IMR-90 (cell line): ENCODE results near the gene TSTD2. TPM values are rescaled to one million over a fixed set of nuclear protein-coding genes. Genes with fewer than 3 reads are reported as not detected.
A peak's percentile ranks its signal among the peaks of the same experiment; 100 is the strongest.

Source experiments
- ATAC-seq: fragments of 200-7000 bp; cut with Tn5 transposase; 2 replicates; pipeline ENCODE4 v1.9.1; 2020; ENCODE audit warnings: low read depth, mild to moderate bottlenecking, moderate library complexity
- BruUV-seq: library from RNA; stranded (reverse); fragments of 400-500 nt; replicated peaks from 2 replicates; lab custom pipeline; 2021; lab: Mats Ljungman, UMichigan
- CTCF ChIA-PET: fragments of 300-600 bp; formaldehyde crosslinking; extraction: SDS; loops from one replicate; lab custom pipeline; 2021; ENCODE audit warnings: antibody characterized with exemption; lab: Yijun Ruan, JAX
- POLR2A ChIA-PET: fragments of 300-600 bp; sonication (Branson Sonifier 250); formaldehyde crosslinking; loops from one replicate; lab custom pipeline; 2022; ENCODE audit warnings: antibody characterized with exemption; ENCODE audit not compliant: unreplicated experiment; lab: Charles Lee
- DNase-seq: peaks from one replicate; pipeline ENCODE4 v3.0.0; 2013
- H2AFZ ChIP-seq: replicated peaks from 2 replicates; pipeline ENCODE3; 2013; ENCODE audit warnings: low read length, mild to moderate bottlenecking; ENCODE audit not compliant: poor library complexity
- H2AK5ac ChIP-seq: 2 replicates; pipeline ENCODE4 v1.6.1; 2013; ENCODE audit warnings: low read depth, low read length, inconsistent platforms
- H2AK9ac ChIP-seq: replicated peaks from 2 replicates; pipeline ENCODE3; 2013; ENCODE audit warnings: mild to moderate bottlenecking, low read depth, low read length, moderate library complexity; ENCODE audit not compliant: poor library complexity
- H2BK120ac ChIP-seq: 2 replicates; pipeline ENCODE4 v1.6.1; 2013; ENCODE audit warnings: low read depth, low read length, inconsistent platforms
- H2BK15ac ChIP-seq: 3 replicates; pipeline ENCODE4 v1.6.1; 2013; ENCODE audit warnings: low read depth, low read length, inconsistent platforms
- H2BK20ac ChIP-seq: 2 replicates; pipeline ENCODE4 v1.6.1; 2013; ENCODE audit warnings: low read depth, mild to moderate bottlenecking, inconsistent platforms, low read length, moderate library complexity
- H2BK5ac ChIP-seq: 2 replicates; pipeline ENCODE4 v1.6.1; 2013; ENCODE audit warnings: mild to moderate bottlenecking, low read depth, low read length, inconsistent platforms; ENCODE audit not compliant: poor library complexity, severe bottlenecking
- H3K14ac ChIP-seq: replicated peaks from 2 replicates; pipeline ENCODE4 v1.6.1; 2013; ENCODE audit warnings: low read depth, low read length, inconsistent platforms
- H3K18ac ChIP-seq: 2 replicates; pipeline ENCODE4 v1.6.1; 2013; ENCODE audit warnings: low read depth, low read length, control low read depth
- H3K23ac ChIP-seq: 2 replicates; pipeline ENCODE4 v1.6.1; 2013; ENCODE audit warnings: low read depth, low read length, inconsistent platforms
- H3K27ac ChIP-seq: 2 replicates; pipeline ENCODE4 v1.5.1; 2013; ENCODE audit warnings: mild to moderate bottlenecking, control low read depth, low read length; ENCODE audit not compliant: insufficient read depth
- H3K27me3 ChIP-seq: 2 replicates; pipeline ENCODE4 v1.6.1; 2013; ENCODE audit warnings: low read length; ENCODE audit not compliant: control insufficient read depth, insufficient read depth
- H3K36me3 ChIP-seq: 2 replicates; pipeline ENCODE4 v1.6.1; 2013; ENCODE audit warnings: low read length, mixed read lengths; ENCODE audit not compliant: control insufficient read depth, insufficient read depth
- H3K4ac ChIP-seq: 2 replicates; pipeline ENCODE4 v1.6.1; 2013; ENCODE audit warnings: low read depth, low read length, inconsistent platforms
- H3K4me1 ChIP-seq: 2 replicates; pipeline ENCODE4 v1.6.1; 2013; ENCODE audit warnings: low read length, mixed read lengths; ENCODE audit not compliant: control insufficient read depth, insufficient read depth
- H3K4me2 ChIP-seq: 2 replicates; pipeline ENCODE4 v1.6.1; 2013; ENCODE audit warnings: low read depth, mild to moderate bottlenecking, control low read depth, low read length, moderate library complexity
- H3K4me3 ChIP-seq: 2 replicates; pipeline ENCODE4 v1.5.1; 2013; ENCODE audit warnings: low read depth, mild to moderate bottlenecking, control low read depth, low read length, moderate library complexity; ENCODE audit not compliant: insufficient read depth
- H3K56ac ChIP-seq: 2 replicates; pipeline ENCODE4 v1.6.1; 2013; ENCODE audit warnings: low read length, inconsistent platforms; ENCODE audit not compliant: insufficient read depth; ENCODE audit errors: extremely low read depth
- H3K79me1 ChIP-seq, 2 experiments: 2 replicates each; pipeline ENCODE4 v1.6.1; 2013; ENCODE audit warnings: low read length in 2 of 2, inconsistent platforms in 1 of 2, low read depth in 1 of 2
- H3K9ac ChIP-seq: 2 replicates; pipeline ENCODE4 v1.6.1; 2013; ENCODE audit warnings: low read depth, low read length, control low read depth
- H3K9me1 ChIP-seq: 2 replicates; pipeline ENCODE4 v1.6.1; 2013; ENCODE audit warnings: low read length, inconsistent platforms; ENCODE audit not compliant: insufficient read depth
- H3K9me3 ChIP-seq: 2 replicates; pipeline ENCODE4 v1.6.1; 2013; ENCODE audit warnings: low read length; ENCODE audit not compliant: control insufficient read depth, insufficient read depth
- H4K20me1 ChIP-seq: 2 replicates; pipeline ENCODE4 v1.6.1; 2013; ENCODE audit warnings: low read length, inconsistent platforms; ENCODE audit not compliant: insufficient read depth
- H4K5ac ChIP-seq: 2 replicates; pipeline ENCODE4 v1.6.1; 2013; ENCODE audit warnings: mild to moderate bottlenecking, low read depth, low read length, control low read depth
- H4K8ac ChIP-seq, 2 experiments: 2 replicates each; pipeline ENCODE4 v1.6.1; 2013; ENCODE audit warnings: low read depth in 2 of 2, low read length in 2 of 2, control low read depth in 1 of 2, inconsistent platforms in 1 of 2
- H4K91ac ChIP-seq: 2 replicates; pipeline ENCODE4 v1.6.1; 2013; ENCODE audit warnings: low read depth, low read length, inconsistent platforms; ENCODE audit not compliant: insufficient read depth
- BHLHE40 ChIP-seq: fragments of 150-350 bp; IDR thresholded peaks from 2 replicates; pipeline ENCODE4 v1.6.1; 2016; ENCODE audit warnings: mild to moderate bottlenecking, low read depth, low read length
- CHD1 ChIP-seq: IDR thresholded peaks from 2 replicates; pipeline ENCODE4 v1.6.1; 2012; ENCODE audit warnings: low read depth, low read length, improper control_type of control experiment
- MAFK ChIP-seq: IDR thresholded peaks from 2 replicates; pipeline ENCODE4 v1.6.1; 2012; ENCODE audit warnings: low read depth, low read length, improper control_type of control experiment
- MAZ ChIP-seq: IDR thresholded peaks from 2 replicates; pipeline ENCODE4 v1.6.1; 2012; ENCODE audit warnings: low read depth, mild to moderate bottlenecking, low read length, improper control_type of control experiment, moderate library complexity, borderline replicate concordance
- MXI1 ChIP-seq: IDR thresholded peaks from 2 replicates; pipeline ENCODE4 v1.6.1; 2012; ENCODE audit warnings: low read depth, mild to moderate bottlenecking, low read length, moderate library complexity, borderline replicate concordance
- NFE2L2 ChIP-seq: fragments of 150-350 bp; IDR thresholded peaks from 2 replicates; pipeline ENCODE4 v1.6.1; 2016; ENCODE audit warnings: low read depth, mild to moderate bottlenecking, low read length
- POLR2A ChIP-seq: IDR thresholded peaks from 2 replicates; pipeline ENCODE4 v1.6.1; 2012; ENCODE audit warnings: mild to moderate bottlenecking, low read depth, low read length
- RAD21 ChIP-seq: IDR thresholded peaks from 2 replicates; pipeline ENCODE4 v1.6.1; 2012; ENCODE audit warnings: low read length, improper control_type of control experiment
- RFX5 ChIP-seq: IDR thresholded peaks from 2 replicates; pipeline ENCODE4 v1.8.0; 2012; ENCODE audit warnings: low read depth, mild to moderate bottlenecking, low read length, moderate library complexity
- SMC3 ChIP-seq: fragments of 150-350 bp; IDR thresholded peaks from 2 replicates; pipeline ENCODE4 v1.6.1; 2016; ENCODE audit warnings: low read depth, mild to moderate bottlenecking, antibody characterized with exemption, low read length, moderate library complexity
- USF2 ChIP-seq: fragments of 150-350 bp; IDR thresholded peaks from 2 replicates; pipeline ENCODE4 v1.6.1; 2017; ENCODE audit warnings: mild to moderate bottlenecking, antibody characterized with exemption, low read length, low read depth
- WGBS, 2 experiments: methylation state at CpG; one replicate each; pipeline versions ENCODE4 v1.1.5 to v1.1.7; 2013; ENCODE audit warnings: missing lambda C conversion rate in 2 of 2; ENCODE audit not compliant: insufficient read length in 1 of 2; ENCODE audit errors: extremely low coverage in 2 of 2; 5-methylcytosine and 5-hydroxymethylcytosine counted together
- dilution Hi-C: fragments of 300-500 bp; cut with HindIII; formaldehyde crosslinking; loops from one replicate; pipeline ENCODE4 v1.14.3; 2018; ENCODE audit warnings: low sequenced_read_pairs; ENCODE audit not compliant: unreplicated experiment
- in situ Hi-C: fragments of 300-500 bp; cut with MboI; formaldehyde crosslinking; loops from 3 replicates; pipeline ENCODE4 v1.14.3; 2019; ENCODE audit warnings: low sequenced_read_pairs, inconsistent platforms, mixed read lengths
- intact Hi-C: fragments of 100-400 bp; cut with micrococcal nuclease; formaldehyde crosslinking; loops from 2 replicates; pipeline ENCODE4 v1.10.0; 2022
- polyA plus RNA-seq, 3 experiments: library from polyadenylated mRNA; depleted of rRNA; stranded (reverse); fragments of >200 nt; gene quantifications; 2 replicates each; pipeline ENCODE4 v1.2.3, GENCODE V29; 2012; ENCODE audit warnings: low replicate concordance in 1 of 3
- total RNA-seq: library from RNA; depleted of rRNA; stranded (reverse); fragments of >200 nt; gene quantifications from 2 replicates; pipeline ENCODE4 v1.2.3, GENCODE V29; 2012
- TF ChIP-seq, protein P1 (sequence below): fragments of 150-350 bp; IDR thresholded peaks from 2 replicates; pipeline ENCODE4 v1.6.1; 2016; ENCODE audit warnings: low read depth, mild to moderate bottlenecking, low read length, moderate library complexity, borderline replicate concordance
- TF ChIP-seq, protein P2 (sequence below): conservative IDR thresholded peaks from 2 replicates; pipeline ENCODE4 v1.5.1; 2012; ENCODE audit warnings: mild to moderate bottlenecking, low read depth, low read length, improper control_type of control experiment

Gene TSTD2
- total and polyA plus RNA-seq, 2 of the 4 experiments (the other 2 are of a cell fraction) = 11.2 to 16.3 TPM

DNA sequence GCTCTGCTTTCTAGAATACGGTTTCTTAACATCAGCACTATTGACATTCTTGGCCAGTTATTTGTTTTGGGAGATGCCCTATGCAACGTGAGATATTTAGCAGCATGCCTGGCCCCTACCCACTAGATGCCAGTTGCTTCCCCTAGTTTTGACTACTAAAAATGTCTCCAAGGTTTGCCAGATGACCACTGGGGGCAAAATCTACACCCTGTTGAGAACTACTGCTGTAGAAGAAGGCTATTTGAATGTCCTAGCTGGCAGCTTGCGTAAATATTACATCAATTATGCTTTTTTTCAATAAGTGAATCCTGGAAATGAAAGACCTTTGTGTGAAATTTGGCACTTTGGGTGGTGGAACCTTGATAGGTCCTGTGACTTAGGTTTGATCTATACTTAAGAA is 5.5 kb upstream of the TSTD2 start:
- Histone ChIP-seq H3K9me3 (no peaks in the 10 kb centered on the region), H3K27me3 (no peaks in the 10 kb centered on the region), H3K9me1 (no peaks in the 10 kb centered on the region), H2BK120ac (no peak overlapping the region), H4K91ac (no peak overlapping the region), H3K79me1 (peaks cover 17 to 43% of the 10 kb centered on the region in 2 experiments), H3K4me2 (no peak overlapping the region), H3K9ac (no peak overlapping the region), H3K4ac (no peak overlapping the region), H4K20me1 (peaks cover 43% of the 10 kb centered on the region), H2AFZ (no peak overlapping the region), H2BK5ac (no peak overlapping the region), H3K27ac (no peak overlapping the region), H3K23ac (peak overlapping the region; percentile 13; the same call in 1 of the 2 replicates), H3K18ac (no peak overlapping the region), H3K4me1 (peaks cover 5% of the 10 kb centered on the region), H2BK20ac (no peak overlapping the region), H3K56ac (no peak overlapping the region), H4K5ac (no peak overlapping the region), H3K36me3 (peaks cover 5% of the 10 kb centered on the region; the same call in 1 of the 2 replicates), H3K14ac (no peak overlapping the region), H2AK9ac (no peak overlapping the region), H4K8ac (no peak overlapping the region), H2BK15ac (no peak overlapping the region), H2AK5ac (no peak overlapping the region), H3K4me3 (no peak overlapping the region)
- POLR2A ChIA-PET = no interaction called here
- DNase-seq (no peak), ATAC-seq (no peak)
- dilution Hi-C loops = no loop called here
- WGBS, 2 experiments = no CpG with 5 or more reads among the region's 3 CpGs
- CTCF ChIA-PET = interaction anchor here (0.8 kb wide), 1 partner anchor 22 kb away, joined by 3 read pairs; no protein-coding TSS in a partner anchor
- intact Hi-C loops = no loop called here
- in situ Hi-C loops = no loop called here
- no peak for TF ChIP-seq RAD21
- no peak for TF ChIP-seq BHLHE40
- no peak for TF ChIP-seq MAFK
- no peak for TF ChIP-seq USF2
- no peak for TF ChIP-seq CHD1
- TF ChIP-seq, protein P1, sequence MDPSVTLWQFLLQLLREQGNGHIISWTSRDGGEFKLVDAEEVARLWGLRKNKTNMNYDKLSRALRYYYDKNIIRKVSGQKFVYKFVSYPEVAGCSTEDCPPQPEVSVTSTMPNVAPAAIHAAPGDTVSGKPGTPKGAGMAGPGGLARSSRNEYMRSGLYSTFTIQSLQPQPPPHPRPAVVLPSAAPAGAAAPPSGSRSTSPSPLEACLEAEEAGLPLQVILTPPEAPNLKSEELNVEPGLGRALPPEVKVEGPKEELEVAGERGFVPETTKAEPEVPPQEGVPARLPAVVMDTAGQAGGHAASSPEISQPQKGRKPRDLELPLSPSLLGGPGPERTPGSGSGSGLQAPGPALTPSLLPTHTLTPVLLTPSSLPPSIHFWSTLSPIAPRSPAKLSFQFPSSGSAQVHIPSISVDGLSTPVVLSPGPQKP = no peak
- TF ChIP-seq MXI1 = no peak
- no peak for TF ChIP-seq RFX5
- no peak for TF ChIP-seq POLR2A
- TF ChIP-seq, protein P2, sequence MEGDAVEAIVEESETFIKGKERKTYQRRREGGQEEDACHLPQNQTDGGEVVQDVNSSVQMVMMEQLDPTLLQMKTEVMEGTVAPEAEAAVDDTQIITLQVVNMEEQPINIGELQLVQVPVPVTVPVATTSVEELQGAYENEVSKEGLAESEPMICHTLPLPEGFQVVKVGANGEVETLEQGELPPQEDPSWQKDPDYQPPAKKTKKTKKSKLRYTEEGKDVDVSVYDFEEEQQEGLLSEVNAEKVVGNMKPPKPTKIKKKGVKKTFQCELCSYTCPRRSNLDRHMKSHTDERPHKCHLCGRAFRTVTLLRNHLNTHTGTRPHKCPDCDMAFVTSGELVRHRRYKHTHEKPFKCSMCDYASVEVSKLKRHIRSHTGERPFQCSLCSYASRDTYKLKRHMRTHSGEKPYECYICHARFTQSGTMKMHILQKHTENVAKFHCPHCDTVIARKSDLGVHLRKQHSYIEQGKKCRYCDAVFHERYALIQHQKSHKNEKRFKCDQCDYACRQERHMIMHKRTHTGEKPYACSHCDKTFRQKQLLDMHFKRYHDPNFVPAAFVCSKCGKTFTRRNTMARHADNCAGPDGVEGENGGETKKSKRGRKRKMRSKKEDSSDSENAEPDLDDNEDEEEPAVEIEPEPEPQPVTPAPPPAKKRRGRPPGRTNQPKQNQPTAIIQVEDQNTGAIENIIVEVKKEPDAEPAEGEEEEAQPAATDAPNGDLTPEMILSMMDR = no peak
- TF ChIP-seq MAZ = no peak
- TF ChIP-seq NFE2L2 = no peak
- no peak for TF ChIP-seq SMC3
- no TSS peak for BruUV-seq
